HG03064 (cell line): Measurements from ENCODE around the gene FAM114A1.

ENCODE experiments used
- ATAC-seq: cut with Tn5 transposase; IDR thresholded peaks from one replicate; pipeline ENCODE4 v1.9.1; 2021; ENCODE audit warnings: low read depth; ENCODE audit not compliant: unreplicated experiment

Gene FAM114A1

GRCh38 chr4:38867478-38868058 lies at the start of gene FAM114A1:
Gene FAM114A1 (plus strand): TSS chr4:38867806. CDS start chr4:38878079, 10,273 bp downstream.
- peak; percentile 94 for ATAC-seq

GRCh38 chr4:38818441-38818976 lies 49.1 kb upstream of the FAM114A1 start:
- ATAC-seq: peak; percentile 49

DNA sequence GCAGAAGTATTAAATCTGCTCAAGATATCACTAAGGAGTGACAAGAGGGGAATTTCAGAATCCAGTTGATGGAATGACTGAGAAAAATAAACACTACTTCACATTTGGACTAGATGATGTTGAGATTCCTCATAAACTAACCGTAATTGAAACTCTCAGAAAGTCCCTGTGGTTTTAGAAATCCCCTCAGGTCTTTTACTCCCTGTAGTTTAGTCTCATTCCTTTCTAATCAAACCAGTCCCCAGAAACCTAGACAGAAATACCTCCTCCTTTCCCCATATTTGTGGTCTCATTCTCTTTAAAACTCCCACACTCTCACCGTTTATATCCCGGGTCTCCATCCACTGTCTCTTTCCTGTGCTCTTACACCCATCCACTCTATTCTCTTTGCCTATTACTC lies 48.0 kb upstream of the FAM114A1 start:
- no peak for ATAC-seq

- ATAC-seq: peak; percentile 42
Measured at GRCh38 chr4:38820329-38821061, 47.1 kb upstream of the FAM114A1 start.

DNA sequence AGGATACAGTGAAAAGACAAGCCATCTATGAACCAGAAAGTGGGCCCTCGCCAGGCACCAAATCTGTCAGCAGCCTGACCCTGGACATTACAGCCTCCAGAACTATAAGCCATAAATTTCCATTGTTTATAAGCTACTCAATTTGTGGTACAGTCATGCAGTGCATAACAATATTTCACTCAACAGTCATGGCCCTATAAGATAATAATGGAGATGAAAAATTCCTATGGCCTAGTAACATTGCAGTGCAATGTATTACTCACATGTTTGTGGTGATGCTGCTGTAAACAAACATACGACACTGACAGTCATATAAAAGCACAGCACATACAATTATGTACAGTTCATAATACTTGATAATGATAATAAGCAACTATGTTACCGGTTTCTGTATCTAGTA lies 45.9 kb upstream of the FAM114A1 start:
- ATAC-seq: no peak

- no peak for ATAC-seq
Measured at GRCh38 chr4:38822748-38823303, 44.8 kb upstream of the FAM114A1 start.

- ATAC-seq: no peak
Measured at GRCh38 chr4:38823766-38824165, 43.8 kb upstream of the FAM114A1 start.

- no peak for ATAC-seq
Measured at GRCh38 chr4:38829237-38829636, 38.4 kb upstream of the FAM114A1 start.

DNA sequence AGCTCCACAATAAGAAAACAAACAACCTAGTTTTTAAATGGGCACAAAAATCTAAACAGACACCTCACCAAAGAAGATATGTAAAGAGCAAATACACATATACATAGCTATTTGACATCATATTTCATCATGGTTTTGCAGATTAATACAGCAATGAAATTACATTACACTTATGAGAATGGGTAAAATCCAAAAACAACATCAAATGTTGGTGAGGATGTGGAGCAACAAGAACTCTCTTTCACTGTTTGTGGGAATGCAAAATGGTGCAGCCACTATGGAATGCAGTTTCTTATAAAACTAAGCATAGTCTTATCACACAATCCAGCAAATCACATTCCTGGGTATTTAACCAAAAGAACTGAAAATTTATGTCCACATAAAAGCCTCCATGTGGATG lies 36.0 kb upstream of the FAM114A1 start:
- ATAC-seq: no peak

DNA sequence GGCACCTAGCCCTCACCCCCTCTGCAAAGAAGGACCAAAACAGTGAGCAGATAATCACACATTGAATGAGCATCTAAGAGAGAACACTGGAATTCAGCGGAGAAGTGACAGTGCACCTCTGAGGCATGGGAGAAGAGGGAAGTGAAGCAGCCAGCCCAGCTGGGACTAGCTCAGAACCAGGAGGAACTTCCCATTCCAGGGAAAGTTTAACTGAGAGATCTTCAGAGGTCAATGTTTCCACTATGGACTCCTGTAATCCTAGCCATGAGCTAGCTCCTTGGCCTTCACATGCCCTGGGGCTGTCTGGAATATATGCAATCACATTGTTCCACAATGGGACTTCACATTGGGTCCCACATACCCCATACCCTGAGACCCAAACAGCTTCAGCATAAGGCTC lies 35.4 kb upstream of the FAM114A1 start:
- no peak for ATAC-seq

GRCh38 chr4:38832624-38833528 lies 34.7 kb upstream of the FAM114A1 start:
- no peak for ATAC-seq

DNA sequence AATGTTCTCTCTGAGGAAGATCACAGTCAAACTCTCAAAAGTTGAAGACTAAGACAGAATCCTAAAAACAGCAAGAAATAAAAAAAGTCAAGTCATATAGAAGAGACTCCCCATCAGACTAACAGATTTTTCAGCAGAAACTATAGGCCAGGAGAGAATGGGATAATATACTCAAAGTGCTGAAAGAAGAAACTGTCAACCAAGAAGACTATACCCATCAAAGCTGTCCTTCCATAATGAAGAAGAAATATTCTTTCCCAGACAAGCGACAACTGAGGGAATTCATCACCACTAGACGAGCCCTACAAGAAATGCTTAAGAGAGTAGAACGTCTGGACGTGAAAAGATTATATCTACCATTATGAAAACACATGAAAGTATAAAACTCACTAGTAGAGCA lies 33.0 kb upstream of the FAM114A1 start:
- ATAC-seq: no peak

DNA sequence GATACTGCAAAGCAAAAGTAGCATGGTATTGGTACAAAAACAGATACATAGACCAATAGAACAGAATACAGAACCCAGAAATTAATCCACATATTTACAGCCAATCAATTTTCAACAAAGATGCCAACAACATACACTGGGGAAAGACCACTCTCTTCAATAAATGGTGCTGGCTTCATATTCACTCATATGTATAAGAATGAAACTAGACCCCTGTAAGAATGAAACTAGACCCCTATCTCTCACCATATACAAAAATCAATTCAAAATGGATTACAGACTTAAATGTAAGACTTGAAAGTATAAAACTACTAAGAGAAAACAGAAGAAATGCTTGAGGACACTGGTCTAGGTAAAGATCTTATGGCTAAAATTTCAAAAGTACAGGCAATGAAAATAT lies 30.3 kb upstream of the FAM114A1 start:
- no peak for ATAC-seq

DNA sequence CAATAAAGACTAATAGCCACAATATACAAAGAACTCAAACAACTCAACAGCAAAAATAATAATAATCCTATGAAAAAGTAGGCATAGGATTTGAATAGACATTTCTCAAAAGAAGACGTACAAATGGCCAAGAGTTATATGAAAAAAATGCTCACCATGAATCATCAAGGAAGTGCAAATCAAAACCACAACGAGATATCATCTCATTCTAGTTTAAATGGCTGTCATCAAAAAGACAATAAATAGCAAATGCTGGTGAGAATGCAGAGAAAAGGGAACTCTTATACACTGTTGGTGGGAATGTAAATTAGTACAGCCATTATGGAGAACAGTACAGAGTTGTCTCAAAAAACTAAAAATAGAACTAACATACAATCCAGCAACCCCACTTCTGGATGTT lies 29.8 kb upstream of the FAM114A1 start:
- ATAC-seq: no peak

- ATAC-seq: no peak
Measured at GRCh38 chr4:38842994-38843393, 24.6 kb upstream of the FAM114A1 start.

DNA sequence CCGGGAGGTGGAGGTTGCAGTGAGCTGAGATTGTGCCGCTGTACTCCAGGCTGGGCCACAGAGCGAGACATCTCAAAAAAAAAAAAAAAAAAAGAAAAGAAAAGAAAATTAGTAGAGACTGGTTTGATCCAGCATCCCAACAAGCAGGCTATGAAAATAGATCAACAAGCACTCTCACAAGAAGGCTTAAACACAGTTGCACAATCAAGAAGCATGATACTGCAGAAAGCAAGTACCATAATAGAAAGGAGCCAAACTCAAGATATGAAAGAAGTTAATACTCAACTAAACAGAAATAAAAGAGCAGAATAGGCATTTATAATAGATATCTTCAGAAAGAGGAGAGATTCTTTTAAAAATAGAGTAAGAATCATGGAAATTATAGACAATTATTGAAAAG lies 21.6 kb upstream of the FAM114A1 start:
- no peak for ATAC-seq

DNA sequence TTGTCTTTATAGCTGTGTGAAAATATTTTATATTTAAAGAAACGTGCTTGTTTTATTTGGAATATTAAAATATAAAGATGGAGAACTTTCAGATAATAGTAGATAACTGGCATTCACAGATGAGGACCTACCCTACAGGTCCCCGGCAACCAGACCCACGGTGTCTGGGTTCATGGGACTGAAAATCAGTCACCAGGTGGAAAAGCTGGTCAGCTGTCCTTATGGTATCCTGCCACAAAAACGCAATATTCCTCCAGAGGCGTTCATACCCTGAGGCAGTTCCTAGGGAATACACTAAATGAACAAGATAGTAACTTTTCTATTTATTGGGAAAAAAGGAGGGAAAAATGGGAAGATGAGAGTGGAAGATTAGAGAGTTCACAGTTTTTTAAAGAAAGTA lies 12.1 kb upstream of the FAM114A1 start:
- no peak for ATAC-seq

DNA sequence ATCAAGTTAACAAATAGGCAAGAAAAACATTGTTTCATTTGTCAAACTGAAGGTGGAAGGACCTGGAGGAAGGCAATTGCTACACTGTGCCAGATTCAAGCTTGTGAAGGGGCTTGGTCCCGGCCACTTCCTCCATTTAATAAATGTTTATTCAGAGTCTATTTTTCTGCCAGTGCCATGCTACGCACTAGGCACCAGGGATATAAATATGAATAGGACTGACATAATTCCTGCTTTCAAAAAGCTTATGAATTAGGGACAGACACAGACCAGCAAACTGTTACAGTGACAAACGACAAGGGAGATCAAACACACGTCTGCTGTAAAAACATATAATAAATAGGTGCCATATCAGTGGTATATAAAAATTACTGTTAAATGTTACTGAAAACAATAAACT lies 11.6 kb upstream of the FAM114A1 start:
- ATAC-seq: no peak

DNA sequence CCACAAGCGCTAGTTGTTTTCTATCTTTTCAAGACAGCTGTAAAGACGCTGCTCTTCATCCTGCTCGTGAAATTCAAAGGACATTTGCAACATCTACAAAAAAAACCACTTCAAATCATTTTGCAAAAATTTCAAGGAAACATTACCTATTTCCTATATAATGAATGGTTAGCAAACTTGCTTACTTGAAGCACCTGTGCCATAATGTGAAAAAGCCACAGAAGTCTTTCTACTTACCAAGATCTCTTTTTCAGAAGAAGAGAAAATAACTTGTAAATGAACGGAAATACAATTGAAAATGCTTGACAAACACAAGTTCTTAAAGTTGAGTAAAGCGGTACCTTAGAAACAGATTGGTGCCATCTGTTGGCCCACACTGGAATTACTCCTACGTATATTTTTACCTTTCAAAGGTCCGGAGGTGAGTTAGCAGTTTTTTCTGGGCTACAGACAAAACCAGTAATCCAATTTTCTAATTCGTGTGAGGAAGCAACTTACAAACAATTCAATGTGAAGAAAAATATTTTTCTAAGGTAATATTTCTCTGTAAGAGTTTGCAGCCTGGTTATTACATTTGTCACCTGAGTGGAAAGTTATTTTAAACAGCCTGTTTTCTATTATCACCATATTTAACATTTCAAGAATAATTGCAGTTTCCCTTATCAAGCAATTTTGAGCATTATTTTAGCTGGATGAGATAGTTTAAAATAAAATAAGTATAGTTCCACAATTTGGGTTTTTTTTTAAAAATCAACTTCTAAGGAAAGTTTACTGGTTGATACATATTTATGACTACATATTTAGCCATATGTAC lies 10.9 kb upstream of the FAM114A1 start, which contains the start of gene TLR6:
TLR6 (minus strand) TSS at position 294 of the 814 bp plus-strand sequence. CDS start 27,344 bp downstream, outside the sequence.
- peak; percentile 52 for ATAC-seq
